NCI-H748 (cell line): ENCODE data around the gene ENKUR.
"Not testable (repeated sequence)": the region's sequence is repeated elsewhere in the genome, so short reads cannot be mapped to it uniquely, and the experiment has no call there.

Source experiments
- DNase-seq: peaks from one replicate; lab custom pipeline; 2025; ENCODE audit not compliant: unreplicated experiment; lab: John Stamatoyannopoulos, UW

The ENKUR gene

GRCh38 chr10:24979685-24980084 lies 36.3 kb downstream of the ENKUR start:
- DNase-seq: no peak

GRCh38 chr10:24974976-24975375 lies 41.0 kb downstream of the ENKUR start:
- no peak for DNase-seq

GRCh38 chr10:24973163-24973562 lies 42.8 kb downstream of the ENKUR start:
- DNase-seq: no peak

GRCh38 chr10:24971374-24971773 lies 44.6 kb downstream of the ENKUR start:
- DNase-seq: no peak

- DNase-seq: no peak
Measured at GRCh38 chr10:24969841-24970281, 46.1 kb downstream of the ENKUR start.

- DNase-seq: not testable (repeated sequence)
Measured at GRCh38 chr10:24968951-24969350, 47.0 kb downstream of the ENKUR start.

GRCh38 chr10:24968349-24968748 lies 47.6 kb downstream of the ENKUR start:
- DNase-seq: no peak

- DNase-seq: no peak
Measured at GRCh38 chr10:24966962-24967481, 48.9 kb downstream of the ENKUR start.

- no peak for DNase-seq
Measured at GRCh38 chr10:24965051-24965450, 50.9 kb downstream of the ENKUR start.

GRCh38 chr10:24963521-24964041 lies 52.4 kb downstream of the ENKUR start:
- no peak for DNase-seq

GRCh38 chr10:24962995-24963394 lies 53.0 kb downstream of the ENKUR start:
- DNase-seq: no peak

GRCh38 chr10:24961582-24961981 lies 54.4 kb downstream of the ENKUR start:
- DNase-seq: no peak

- DNase-seq: no peak
Measured at GRCh38 chr10:24959382-24959730, 56.6 kb downstream of the ENKUR start.

- DNase-seq: no peak
Measured at GRCh38 chr10:24958721-24959381, 57.1 kb downstream of the ENKUR start.

- DNase-seq: no peak
Measured at GRCh38 chr10:24958091-24958720, 57.8 kb downstream of the ENKUR start.

- DNase-seq: not testable (repeated sequence)
Measured at GRCh38 chr10:24957624-24958051, 58.3 kb downstream of the ENKUR start.

GRCh38 chr10:24953675-24954074 lies 62.3 kb downstream of the ENKUR start:
- no peak for DNase-seq

GRCh38 chr10:24952707-24953645 lies 63.0 kb downstream of the ENKUR start:
- DNase-seq: peak; percentile 72

GRCh38 chr10:24952143-24952706 lies 63.7 kb downstream of the ENKUR start, which contains the start of gene PRTFDC1:
TSS of gene PRTFDC1 (minus strand) at chr10:24952606. CDS start at chr10:24952575, 31 bp downstream.
- DNase-seq: peak; percentile 72

GRCh38 chr10:24951201-24952142 lies 64.5 kb downstream of the ENKUR start:
- DNase-seq: peak; percentile 72
